M059J (cell line): ENCODE measurements around the gene BOC. TPM values are rescaled to one million over a fixed set of nuclear protein-coding genes. Genes with fewer than 3 reads are reported as not detected.

Experiments
- DNase-seq: peaks from one replicate; pipeline ENCODE4 v3.0.0-alpha.2; 2012; ENCODE audit warnings: low read depth
- total RNA-seq: library from RNA; depleted of rRNA; stranded (reverse); fragments of >200 nt; shearing (Covaris generic); gene quantifications from 2 replicates; pipeline ENCODE4 v1.2.3, GENCODE V29; 2014

The BOC gene
- total RNA-seq, 1 experiment from 2014 or later: 12.5 TPM

DNA sequence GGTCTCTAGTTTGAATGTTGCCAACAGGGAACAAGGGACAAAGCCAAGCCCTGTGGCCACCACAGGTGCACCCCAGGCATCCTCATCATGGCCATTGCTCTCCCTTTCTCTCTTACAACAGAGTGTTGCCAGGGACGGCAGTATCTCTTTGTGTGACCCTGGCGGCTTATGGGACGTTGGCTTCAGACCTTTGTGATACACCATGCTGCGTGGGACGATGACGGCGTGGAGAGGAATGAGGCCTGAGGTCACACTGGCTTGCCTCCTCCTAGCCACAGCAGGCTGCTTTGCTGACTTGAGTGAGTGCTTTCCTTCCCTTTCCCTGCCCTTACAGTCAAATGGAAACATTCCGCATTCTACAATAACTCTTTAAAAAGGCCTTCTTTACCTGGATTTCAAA lies 38.2 kb downstream of the BOC start:
- no peak for DNase-seq

DNA sequence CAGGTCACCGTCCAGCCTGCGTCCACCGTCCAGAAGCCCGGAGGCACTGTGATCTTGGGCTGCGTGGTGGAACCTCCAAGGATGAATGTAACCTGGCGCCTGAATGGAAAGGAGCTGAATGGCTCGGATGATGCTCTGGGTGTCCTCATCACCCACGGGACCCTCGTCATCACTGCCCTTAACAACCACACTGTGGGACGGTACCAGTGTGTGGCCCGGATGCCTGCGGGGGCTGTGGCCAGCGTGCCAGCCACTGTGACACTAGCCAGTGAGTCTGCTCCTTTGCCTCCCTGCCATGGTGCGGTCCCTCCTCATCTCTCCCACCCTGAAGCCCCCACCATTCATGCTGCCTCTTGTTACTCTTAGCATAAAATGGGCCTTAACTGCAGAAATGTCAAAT lies 39.2 kb downstream of the BOC start:
- no peak for DNase-seq

DNA sequence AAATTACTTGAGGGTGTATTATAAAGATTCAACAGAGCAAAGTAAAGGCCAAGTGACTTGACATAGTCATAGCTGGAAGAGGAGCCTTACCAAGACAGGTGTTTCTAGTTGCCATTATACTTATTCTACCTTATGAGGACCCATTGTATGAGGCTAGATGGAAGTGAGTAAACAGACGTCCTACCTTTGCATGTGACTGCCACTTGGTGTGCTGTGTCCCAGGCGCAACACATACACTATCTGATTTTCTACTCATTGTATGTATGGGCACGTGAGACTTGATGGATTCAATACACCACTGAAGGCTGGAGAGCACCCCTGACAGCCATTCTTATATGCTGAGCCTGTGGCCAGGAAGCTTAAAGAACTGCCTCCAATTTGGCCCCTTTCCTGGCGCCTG lies 40.5 kb downstream of the BOC start:
- no peak for DNase-seq

GRCh38 chr3:113252553-113252952 lies 41.2 kb downstream of the BOC start:
- no peak for DNase-seq

- DNase-seq: no peak
Measured at GRCh38 chr3:113253702-113254101, 42.3 kb downstream of the BOC start.

DNA sequence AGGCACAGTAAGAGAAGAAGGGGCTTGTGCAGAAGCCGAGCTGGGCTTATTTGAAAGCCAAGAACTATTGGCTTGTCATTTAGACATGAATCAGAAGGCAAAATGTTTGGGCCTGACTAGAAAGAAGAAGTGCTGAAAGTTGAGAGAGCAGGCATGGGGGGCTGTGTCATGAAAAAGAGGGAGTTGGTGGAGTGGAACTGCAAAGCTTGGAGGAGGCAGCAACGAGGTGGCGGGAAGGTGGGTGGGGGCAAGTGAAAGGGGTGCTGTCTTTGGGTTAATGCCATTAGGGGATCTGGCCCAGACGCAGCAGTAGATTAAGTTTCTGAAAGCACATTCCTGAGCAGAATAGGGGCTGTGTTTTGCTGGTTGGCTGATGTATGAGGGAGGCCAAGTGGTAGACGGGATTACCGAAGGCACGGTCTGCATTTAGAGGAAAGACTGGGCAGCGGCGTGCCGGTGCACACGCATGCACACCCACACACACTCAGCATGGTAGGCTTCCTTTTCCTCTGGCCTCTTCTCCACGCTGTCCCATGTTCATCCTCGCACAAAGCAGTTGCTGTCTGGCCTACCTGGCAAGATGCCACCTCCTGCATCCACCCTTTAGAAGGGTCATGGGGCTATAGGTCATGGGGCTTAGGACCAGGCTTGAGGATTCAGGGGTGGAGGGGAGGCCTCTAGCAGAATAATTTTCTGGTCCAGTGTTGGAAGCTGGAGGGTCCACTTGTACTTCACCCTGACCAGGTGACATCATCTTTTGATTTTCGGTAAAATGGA lies 43.0 kb downstream of the BOC start:
- no peak for DNase-seq

GRCh38 chr3:113255100-113255853 lies 43.9 kb downstream of the BOC start:
- DNase-seq: peak; percentile 37

- DNase-seq: no peak
Measured at GRCh38 chr3:113255854-113256615, 44.7 kb downstream of the BOC start.

DNA sequence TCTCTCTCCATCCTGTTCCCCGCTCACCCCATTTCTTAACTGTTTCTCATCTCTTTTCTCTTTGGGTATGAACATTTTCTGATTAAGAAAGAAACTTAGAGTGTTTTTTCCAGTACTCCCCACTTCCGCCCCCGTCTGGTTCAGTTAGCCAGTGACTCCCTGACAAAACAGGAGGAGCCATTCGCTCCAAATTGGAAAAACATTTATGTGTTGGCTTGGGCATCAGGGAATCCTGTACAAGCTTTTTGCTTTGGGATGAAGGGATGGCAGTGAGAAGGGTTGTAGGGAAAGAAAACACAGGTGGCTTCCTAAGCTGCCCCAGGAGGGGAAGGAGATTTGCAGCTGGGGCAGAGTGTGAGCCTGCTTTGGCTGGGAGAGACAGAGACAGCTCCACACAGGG lies 47.0 kb downstream of the BOC start:
- no peak for DNase-seq

DNA sequence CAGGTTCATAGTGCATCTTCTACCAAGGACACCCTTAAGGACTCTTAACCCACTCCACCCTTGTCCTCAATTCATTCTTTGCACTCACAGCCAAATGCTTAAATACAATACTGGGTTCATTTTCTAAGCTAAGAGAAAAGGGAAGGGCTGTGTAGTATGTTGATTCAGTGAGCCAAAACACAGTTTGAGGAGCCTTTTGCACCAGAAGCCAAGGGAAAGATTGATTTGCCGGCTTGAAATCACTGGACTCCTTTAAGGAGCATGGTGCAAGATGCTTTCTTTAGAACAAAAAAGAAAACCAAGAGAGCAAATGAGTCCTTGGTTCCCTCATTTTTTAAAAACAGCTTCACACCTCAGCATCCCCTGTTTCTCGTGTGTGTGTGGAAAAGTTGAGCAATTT lies 47.8 kb downstream of the BOC start:
- DNase-seq: no peak

DNA sequence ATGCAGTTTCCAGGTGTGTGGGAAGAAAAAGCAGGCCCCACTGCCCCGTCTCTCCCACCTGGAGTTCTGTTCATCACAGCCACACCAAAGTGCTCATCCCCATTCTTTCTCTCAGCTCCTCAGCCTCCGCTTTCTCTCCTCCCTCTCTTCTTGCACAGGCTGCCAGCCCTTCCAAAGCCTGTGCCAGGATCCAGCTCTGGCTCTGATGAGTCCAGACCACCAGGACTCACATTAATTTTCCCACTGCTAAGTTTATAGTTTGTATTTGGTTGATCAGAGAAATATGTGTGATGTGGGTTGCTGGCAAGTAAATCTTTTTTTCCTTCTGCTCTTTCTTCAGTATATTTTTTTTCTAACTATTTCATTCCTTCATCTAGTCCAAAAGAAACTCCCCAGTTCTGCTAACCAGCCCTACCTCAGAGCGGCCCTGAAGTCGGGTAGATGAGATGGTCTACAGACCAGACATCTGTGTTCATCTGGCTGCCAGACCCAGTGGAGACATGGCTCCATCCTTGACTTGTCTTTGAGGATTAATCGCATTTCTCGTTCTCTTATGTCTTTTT lies 49.8 kb downstream of the BOC start:
- no peak for DNase-seq

- DNase-seq: no peak
Measured at GRCh38 chr3:113261626-113262303, 50.4 kb downstream of the BOC start.

DNA sequence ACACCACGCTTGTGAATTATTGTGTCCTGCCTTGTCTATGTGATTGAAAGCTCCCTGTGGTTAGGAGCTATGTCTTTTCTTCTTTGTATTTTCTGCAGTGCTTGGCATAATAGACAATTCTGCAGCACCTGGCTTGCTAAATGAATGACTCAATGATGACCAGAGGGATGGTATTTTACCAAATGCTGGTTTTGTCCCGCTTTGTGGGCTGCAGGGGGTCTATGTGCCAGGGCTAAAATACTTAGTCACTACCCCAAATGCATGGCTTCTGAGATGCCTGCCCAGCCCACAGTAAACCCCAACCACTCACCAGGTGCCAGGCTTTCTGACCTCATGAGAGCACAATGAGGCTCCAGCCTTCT lies 50.9 kb downstream of the BOC start:
- peak; percentile 84 for DNase-seq

- peak; percentile 73 for DNase-seq
Measured at GRCh38 chr3:113263020-113263419, 51.7 kb downstream of the BOC start.

DNA sequence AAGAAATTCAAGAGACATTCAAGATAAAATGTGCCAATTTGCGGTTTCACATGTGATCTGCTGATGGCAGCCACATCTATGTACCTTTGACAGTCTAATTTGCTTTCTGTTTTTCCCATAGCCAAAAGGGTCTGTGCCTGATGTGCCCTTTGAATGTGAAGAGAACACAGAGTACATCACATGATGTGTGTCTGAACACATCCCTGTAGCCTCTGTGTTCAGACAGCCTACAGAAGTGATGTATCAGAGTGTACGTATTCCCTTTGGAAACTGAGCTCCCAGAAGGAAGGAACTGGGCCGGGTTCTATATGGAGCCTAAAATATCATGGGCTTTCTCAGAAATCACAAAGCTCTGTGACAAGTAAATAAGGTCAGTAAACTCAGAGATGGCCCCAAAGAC lies 52.4 kb downstream of the BOC start:
- no peak for DNase-seq

GRCh38 chr3:113264283-113265131 lies 53.1 kb downstream of the BOC start:
- DNase-seq: no peak

DNA sequence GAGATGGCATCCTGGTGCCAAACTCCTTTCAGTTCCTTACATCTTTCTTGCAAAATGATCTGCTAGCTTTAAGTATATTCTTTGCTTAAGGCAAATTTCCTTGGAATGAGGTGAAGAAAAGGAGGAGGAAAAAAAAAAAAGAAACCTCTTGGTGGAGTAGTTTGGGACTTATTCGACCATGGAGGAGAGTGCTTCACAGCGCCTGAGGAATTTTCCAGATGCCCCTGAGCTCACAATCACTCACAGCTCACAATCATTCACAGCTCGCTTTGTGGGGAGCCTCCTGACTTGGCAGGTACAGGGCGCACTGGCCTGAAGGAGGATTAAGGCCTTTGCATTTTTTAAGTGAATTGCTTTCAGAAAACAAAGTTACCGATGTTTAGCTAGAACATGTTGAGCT lies 53.9 kb downstream of the BOC start:
- no peak for DNase-seq

- no peak for DNase-seq
Measured at GRCh38 chr3:113266738-113267137, 55.4 kb downstream of the BOC start.

GRCh38 chr3:113268311-113268710 lies 57.0 kb downstream of the BOC start:
- DNase-seq: no peak

DNA sequence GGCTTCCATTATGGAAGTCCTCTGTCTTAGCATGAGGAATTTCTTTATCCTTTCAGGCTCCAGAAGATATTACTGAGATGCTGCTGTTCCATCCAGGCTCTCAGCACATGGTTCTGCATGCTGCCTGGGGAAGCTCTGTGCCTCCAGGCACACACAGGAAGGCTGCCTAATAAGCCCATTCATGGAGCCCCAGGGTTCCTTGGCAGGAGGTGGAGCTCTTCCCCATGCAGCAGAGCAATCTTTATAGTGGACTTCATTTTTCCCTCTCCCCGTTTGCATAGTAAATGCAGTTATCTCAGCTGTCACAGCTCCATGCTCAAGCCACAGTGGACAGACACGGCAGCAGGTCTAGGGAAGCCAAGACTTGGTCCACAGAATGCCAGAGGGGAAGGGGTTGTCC lies 57.6 kb downstream of the BOC start:
- no peak for DNase-seq

DNA sequence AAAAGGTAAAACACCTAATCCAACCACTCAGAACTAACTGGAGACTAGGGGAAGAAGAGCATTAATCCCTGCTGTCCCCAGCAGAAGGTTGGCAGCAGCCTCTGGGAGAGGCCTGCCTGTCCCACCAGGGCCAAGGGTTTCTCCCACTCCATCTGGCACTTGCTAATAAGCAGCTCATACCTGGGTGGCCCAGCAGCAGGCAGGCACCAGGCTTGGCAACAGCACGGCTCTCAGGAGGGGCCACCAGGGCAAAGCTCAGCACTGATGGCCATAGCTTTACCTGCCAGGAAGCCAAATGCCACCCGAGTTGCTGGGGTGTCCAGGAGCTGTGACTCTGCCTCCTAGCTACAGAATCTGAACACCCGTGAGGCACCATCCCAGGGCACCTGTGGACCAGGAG lies 58.3 kb downstream of the BOC start:
- no peak for DNase-seq
